Endometrium (tissue), 2 donors: ENCODE measurements around the gene ATP11A.

Source experiments
- FAIRE-seq: peaks from 2 replicates; lab custom pipeline; 2012; peaks lifted over from hg19 to GRCh38; lab: Jason Lieb, UNC
- donor health status: control.
- donor health status: control.

ATP11A gene

GRCh38 chr13:112743451-112744167 lies 53.8 kb downstream of the ATP11A start:
- no peak for FAIRE-seq

DNA sequence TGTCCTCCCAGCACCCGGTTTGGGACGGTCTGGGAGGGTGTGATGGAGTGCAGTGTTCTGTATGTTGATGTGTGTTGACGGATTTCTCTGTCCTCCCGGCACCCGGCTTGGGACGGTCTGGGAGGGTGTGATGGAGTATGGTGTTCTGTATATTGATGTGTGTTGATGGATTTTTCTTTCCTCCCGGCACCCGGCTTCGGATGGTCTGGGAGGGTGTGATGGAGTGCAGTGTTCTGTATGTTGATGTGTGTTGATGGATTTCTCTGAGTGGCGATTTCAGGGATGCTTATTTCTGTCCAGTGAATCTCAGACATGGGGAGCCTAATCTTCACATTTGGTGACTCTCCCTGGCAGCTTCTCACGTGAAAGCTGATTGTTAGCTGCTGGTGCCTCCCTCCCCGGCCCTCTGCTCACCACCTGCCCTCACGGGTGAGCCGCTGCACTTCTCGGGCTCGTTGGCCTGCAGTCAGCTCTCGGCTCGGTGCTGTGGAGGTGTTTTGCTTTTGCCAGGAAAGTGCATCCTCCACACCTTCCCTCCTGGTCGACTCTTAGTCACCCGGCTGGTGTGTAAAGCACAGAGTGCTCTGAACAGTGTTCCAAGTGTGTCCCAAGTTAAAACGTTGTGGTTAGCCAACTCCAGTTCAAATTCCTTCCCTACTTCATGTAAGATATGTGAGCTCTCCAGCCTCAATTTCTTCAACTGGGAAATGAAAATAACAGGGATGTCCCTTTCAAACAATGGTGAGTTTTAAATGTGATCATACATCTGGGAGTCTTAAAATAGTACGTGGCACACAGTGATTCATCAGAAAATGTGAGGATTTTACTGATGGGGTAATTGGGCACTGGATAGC lies 54.6 kb downstream of the ATP11A start:
- no peak for FAIRE-seq

GRCh38 chr13:112746044-112746443 lies 56.2 kb downstream of the ATP11A start:
- no peak for FAIRE-seq

DNA sequence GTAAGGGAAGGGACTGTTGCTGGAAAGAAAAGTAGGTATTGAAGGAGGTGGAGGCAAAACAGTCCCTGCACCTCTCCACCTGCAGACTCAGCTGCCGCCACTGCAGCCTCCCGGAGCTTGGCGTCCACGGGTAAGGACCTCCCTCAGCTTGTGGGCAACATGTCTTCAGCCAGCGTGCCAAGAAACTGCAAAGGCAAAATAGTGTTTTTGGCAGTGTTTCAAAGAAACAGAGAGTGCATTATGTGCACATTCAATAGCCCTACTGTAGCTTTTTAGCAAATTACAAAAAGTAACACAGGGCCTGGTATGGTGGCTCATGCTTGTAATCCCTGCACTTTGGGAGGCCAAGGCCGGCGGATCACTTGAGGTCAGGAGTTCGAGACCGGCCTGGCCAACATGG lies 57.4 kb downstream of the ATP11A start:
- no peak for FAIRE-seq

- no peak for FAIRE-seq
These were observed 59.3 kb downstream of the ATP11A start for GRCh38 chr13:112748947-112749735.

DNA sequence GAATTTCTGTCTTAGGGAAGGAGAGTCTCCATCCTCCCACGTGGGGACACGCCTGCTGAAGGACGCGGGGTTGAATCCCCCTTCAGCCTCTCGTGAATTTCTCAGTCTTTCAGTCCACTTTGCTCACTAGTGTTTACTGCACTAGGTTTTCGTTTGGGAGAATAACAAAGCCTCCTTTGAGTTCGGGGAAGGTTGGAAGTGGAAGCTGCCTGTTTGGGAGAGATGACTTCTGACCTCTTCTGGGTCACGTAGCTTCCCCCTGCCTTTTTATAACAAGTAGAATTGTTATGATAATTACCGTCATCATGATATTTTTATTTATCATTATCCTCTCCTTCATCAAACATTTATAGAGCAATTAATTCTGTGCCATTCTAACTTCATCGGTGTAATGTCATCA lies 60.7 kb downstream of the ATP11A start:
- no peak for FAIRE-seq

- FAIRE-seq, result no peak
These were observed 61.8 kb downstream of the ATP11A start for GRCh38 chr13:112751617-112752016.

- no peak for FAIRE-seq
These were observed 62.4 kb downstream of the ATP11A start for GRCh38 chr13:112752211-112752610.

DNA sequence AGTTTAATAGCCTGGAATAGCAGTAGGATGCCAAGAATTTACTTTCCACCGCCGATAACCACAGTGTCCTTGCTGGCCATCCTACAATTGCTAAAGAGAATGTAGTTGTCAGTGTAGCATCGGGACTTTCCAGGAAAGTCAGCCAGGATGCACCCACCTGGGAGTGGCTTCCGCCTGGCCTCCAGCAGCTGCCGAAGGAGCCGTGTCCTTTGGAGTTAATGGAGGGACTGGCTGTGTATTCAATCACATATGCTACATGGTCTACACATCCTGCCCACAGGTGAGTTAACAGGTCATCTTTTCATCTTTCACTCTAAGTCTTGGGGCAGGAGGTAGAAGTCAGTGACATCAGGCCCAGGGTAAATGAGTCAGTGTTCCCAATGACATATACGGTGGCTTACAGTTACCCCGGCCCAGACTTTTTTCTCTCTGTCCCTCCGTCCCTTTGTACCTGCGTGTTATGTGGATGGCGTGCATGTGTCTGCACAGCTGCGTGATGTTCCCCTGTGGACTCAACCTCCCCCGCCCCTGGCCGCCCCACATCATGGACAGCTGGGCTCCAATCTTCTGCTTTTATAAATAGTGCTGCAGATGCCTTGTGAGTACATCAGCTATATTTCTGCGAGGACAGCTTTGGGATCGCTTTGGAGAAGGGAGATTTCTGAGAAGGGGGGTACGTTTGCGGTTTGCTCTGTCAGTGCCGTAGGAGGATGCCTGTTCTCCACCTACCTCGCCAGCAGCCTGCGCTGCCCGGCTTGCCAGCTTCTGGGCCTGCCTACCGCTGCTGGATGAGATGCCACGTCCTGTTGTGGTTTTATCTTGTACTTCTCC lies 63.1 kb downstream of the ATP11A start:
- FAIRE-seq, result no peak

- no peak for FAIRE-seq
These were observed 64.0 kb downstream of the ATP11A start for GRCh38 chr13:112753833-112754232.

DNA sequence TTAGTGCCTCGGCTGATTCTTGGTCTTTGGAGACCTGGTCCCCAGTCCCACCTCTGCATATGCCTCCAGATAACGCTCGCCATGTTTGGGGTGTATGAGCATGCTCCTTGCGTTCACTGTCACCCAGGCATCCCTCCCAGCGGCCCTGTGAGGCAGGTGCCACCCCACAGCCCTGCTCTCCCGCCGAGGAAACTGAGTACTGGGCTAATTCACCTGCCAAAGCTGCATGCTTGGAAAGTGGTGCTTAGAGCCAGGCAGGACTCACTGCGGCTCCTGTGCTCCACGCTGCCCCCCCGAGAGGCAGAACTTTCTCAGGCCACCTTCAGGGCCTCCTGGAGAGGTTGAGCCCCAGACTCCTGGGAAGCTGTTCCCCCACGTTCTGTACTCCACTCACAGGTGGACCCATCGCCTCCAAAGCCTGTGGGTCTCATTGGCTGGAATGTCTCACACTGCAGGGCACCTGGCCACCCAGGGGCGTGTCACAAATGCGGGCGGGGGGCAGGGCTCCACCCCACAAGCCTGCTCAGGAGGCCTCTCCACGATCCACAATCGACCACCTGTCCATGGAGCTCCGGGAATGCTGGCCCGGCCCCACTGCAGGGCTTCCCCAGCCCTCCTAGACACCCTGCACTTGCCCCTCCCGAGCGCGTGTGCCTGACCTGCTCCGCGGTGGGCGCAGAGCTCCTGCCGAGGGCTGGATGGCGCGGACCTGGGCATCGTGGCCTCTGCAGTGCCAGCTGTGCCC lies 64.6 kb downstream of the ATP11A start:
- no peak for FAIRE-seq

GRCh38 chr13:112755331-112755730 lies 65.5 kb downstream of the ATP11A start:
- no peak for FAIRE-seq

DNA sequence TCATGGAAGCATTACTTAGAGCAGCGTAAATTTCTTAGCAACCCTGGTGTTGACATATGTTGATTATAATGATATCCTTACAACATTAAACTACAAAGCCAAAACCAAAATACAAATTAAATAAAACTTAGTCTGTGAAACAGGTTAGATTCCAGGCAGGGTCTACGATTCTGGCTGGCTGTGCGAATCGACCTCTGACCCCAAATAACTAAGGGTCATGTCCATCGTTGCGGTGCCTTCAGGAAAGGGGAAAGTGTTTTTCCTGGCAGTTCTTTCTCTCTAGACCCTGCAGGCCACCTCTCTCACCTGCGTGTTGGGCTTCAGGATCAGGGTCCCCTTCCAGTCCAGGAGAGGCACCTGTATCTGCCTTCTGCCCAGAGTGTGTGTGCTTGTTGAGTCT lies 66.2 kb downstream of the ATP11A start:
- FAIRE-seq, result no peak

- no peak for FAIRE-seq
These were observed 66.7 kb downstream of the ATP11A start for GRCh38 chr13:112756511-112756966.

GRCh38 chr13:112756967-112757758 lies 67.3 kb downstream of the ATP11A start:
- no peak for FAIRE-seq

DNA sequence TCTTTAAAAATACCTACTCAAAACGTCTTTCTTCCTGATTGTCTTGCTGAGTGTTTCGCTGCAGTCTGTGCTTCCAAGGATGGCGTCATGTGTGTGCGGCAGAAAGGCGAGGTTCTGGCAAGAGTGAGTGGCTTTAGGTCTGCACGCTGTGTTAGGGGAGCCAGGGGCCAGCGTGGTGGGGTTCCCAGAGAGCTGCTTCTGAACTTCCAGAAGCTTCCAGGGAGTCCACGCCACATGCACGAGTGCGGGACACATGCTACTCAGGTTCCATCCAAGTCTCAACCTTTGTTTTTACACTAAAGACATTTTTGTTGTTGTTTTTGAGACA lies 67.9 kb downstream of the ATP11A start:
- no peak for FAIRE-seq

GRCh38 chr13:112759053-112759452 lies 69.2 kb downstream of the ATP11A start:
- FAIRE-seq, result no peak

DNA sequence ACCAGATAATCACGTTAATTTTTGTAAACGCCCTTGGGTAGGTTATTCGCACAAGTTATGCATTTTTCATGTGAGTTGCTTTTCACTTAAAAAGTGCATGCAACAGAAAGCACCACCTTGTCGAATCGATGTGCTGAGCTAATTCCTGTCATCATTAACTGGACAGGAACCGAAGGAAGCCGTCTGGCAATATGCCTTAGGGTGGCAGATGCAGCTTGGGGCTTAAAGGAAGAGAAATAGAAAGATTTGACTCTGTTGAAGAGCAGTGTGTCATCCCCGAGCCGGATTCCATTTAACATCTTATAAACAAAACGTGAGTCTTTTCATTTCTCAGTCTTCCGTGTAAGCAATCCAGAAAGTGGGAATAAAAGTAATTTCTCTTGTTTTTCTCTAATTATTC lies 70.0 kb downstream of the ATP11A start:
- no peak for FAIRE-seq

DNA sequence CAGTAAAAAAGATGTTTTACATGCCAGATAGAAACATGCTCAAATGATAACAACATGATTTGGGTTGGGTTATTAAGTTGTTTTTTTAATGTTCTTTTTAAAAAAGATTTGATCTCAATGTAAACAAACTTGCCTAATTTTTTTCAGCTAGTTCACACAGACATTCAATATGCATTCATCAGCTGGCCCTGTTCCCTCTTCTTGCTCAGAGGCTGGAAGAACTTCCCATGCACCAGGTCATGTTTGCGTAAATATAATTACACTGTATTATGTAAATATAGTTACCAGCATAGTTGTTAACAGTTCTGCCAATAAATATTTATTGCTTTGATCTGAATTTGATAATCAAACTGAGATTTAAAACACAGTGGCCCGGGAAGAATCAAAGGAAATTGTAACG lies 70.6 kb downstream of the ATP11A start:
- FAIRE-seq, result peak; percentile 74

DNA sequence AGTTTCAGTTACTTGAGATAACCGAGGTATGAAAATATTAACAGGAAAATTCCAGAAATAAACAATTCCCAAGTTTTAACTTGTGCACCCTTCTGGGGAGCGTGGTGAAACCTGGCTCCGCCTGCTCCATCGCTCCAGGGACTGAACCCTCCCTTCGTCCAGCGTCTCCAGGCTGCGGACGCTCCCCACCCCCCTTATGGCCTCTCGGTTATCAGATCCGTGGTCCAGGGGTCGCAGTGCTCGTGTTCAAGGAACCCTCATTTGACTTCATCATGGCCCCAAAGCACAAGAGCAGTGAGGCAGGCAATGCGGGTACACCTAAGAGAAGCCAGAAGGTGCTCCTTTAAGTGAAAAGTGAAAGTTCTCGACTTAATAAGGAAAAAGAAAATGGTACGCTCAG lies 71.1 kb downstream of the ATP11A start:
- no peak for FAIRE-seq
